ENCODE data around the gene GZF1.

DNA sequence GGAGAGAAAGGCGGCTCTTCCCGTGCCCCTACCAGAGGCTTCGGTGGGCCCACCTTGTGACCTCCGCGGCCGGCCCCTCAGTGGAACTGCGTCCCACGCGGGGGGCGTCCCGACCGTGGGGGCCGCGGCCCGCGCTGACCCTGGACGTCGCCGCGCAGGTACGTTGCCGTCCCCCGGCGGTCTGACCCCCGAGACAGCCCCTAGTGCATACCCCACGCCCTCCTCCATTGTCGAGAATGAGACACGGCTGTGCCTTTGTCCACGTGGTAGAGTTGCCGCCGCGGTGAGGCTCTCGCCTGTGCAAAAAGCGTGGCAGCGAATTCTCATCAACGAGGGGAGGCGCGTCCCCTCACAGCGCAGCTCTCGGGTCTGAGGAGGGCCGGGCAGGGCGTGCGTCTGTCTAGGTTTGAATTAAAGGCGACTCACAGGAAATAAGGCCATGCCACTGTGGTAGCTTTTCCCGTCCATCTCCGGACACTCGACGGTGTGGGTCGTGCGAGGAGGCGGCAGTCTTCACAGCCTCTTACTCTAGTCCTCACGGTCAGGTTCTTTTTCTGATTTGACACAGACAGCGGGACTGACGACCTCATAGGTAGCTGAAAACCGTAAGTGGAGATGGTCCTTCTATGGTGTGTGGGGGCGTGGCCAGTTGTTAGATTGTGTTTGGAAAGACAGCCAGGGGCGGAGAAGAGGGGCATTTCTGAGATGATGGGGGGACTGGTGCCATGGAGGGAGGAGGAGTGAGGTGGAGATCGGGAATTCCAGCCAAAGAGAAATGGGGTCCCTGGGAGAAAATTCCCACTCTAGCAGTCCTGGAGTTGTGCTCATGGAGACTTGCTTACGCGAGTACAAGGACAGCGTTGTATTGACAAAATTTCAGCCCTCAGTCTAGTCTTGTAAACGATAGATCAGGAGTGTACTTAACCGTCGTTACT is 10.8 kb upstream of the GZF1 start:
- TF ChIP-seq, protein P1, sequence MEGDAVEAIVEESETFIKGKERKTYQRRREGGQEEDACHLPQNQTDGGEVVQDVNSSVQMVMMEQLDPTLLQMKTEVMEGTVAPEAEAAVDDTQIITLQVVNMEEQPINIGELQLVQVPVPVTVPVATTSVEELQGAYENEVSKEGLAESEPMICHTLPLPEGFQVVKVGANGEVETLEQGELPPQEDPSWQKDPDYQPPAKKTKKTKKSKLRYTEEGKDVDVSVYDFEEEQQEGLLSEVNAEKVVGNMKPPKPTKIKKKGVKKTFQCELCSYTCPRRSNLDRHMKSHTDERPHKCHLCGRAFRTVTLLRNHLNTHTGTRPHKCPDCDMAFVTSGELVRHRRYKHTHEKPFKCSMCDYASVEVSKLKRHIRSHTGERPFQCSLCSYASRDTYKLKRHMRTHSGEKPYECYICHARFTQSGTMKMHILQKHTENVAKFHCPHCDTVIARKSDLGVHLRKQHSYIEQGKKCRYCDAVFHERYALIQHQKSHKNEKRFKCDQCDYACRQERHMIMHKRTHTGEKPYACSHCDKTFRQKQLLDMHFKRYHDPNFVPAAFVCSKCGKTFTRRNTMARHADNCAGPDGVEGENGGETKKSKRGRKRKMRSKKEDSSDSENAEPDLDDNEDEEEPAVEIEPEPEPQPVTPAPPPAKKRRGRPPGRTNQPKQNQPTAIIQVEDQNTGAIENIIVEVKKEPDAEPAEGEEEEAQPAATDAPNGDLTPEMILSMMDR (IDR thresholded peaks at IDR 0.05 in 4 of 5, conservative IDR thresholded peaks at IDR 0.05 in 1 of 5), result no peak
- TF ChIP-seq POLR2A (IDR thresholded peaks at IDR 0.05), result no peak
